Fibroblast of skin of right quadriceps (primary cell): ENCODE measurements around the gene CABLES1.
A peak's percentile ranks its signal among the peaks of the same experiment; 100 is the strongest.
"Not testable (repeated sequence)": the region's sequence is repeated elsewhere in the genome, so short reads cannot be mapped to it uniquely, and the experiment has no call there.

Experiments used
- DNase-seq: peaks from one replicate; pipeline ENCODE4 v3.0.0-alpha.2; 2013

The CABLES1 gene

DNA sequence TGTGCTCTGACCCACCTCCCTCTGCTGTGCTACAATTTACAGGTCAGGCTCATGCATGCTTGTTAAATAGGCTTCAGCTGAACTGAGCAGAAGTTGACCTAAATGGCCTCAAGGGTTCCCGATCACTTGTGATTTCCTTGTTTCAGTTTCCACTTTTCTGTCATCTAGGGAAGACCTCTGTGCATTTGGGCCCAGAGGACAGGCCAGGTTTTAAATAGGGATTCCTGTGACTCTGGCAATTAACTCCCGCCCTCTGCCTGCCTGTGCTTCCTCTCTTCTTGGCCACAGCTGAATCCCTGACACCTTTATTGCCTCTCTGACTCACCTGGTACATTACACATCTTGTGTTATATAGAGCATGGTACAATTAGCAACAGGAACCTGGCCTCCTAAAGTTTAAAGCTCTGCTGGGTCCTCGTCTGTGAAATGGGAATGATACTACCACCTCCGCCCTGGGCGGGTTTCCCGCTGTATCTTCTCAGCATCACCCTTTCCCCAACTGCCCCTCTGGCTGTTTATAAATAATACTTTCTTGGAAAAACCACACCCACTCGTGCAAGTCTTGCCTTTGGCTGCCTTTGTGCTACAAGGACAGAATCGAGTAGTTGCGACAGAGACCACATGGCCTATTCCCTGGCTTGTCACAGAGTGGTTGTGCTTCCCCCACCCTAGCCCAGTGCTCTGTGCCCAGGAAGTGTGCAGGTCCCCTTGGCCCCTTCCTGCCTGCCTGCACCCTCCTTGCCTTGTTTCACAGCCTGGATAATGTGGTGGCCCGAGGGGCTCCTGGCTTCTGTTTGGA lies 7.9 kb downstream of the CABLES1 start:
- peak; percentile 24 for DNase-seq

DNA sequence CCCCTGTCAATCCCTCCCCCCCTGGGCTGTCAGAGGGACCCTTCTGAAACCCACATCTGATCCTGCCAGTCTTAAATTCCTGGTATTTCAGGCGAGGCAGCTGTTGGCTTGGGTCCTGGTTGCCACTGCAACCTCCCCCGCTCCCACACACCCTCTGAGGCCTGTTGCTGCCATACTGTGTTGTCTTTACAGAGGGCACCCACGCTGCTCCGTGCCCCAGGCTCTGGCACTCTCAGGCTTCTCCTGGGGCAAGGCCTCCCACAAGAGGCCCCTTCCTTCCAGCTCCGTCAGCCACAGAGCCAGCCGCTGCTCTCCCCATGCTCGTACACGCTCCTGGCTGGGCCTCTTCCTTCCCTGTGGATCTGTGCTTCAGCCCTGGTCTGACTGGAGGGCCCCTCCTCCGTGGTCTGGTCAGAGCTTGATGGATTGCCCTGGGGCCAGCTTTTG lies 8.6 kb downstream of the CABLES1 start:
- DNase-seq, result no peak

DNA sequence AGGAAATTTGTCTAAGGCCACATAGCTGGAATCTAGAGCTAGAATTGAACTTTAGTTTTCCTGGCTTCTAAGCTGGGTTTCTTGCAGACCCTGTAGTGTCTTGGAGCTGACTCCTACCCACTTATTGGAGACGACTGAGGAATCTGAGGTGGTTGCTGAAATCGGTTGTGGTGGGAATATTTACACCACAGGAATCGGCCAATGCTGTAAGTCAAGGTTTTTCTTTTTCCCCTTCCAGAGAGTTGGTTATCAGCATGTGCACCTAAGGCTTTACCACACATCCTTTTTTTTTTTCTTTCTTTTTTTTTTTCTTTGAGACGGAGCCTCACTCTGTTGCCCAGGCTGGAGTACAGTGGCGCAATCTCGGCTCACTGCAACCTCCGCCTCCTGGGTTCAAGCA lies 9.4 kb downstream of the CABLES1 start:
- no peak for DNase-seq

DNA sequence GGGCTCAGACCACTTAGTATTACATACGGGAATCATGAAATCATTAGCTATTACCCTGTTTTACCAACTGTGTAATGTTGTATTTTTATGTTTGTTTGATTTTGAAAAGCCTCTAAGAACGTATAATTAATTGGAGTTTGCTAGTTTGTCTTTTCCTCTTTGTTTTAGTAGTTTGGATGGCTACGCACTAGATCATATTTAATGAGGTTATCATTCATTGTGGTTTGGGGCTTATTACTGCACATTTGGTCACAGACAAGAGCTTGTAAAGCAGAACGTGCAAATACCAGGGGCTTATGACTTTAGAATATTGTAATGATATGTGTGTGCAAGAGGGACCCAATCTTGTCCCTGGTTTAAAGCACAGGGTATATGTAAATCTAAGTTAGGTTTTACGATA lies 10.3 kb downstream of the CABLES1 start:
- DNase-seq, result no peak

DNA sequence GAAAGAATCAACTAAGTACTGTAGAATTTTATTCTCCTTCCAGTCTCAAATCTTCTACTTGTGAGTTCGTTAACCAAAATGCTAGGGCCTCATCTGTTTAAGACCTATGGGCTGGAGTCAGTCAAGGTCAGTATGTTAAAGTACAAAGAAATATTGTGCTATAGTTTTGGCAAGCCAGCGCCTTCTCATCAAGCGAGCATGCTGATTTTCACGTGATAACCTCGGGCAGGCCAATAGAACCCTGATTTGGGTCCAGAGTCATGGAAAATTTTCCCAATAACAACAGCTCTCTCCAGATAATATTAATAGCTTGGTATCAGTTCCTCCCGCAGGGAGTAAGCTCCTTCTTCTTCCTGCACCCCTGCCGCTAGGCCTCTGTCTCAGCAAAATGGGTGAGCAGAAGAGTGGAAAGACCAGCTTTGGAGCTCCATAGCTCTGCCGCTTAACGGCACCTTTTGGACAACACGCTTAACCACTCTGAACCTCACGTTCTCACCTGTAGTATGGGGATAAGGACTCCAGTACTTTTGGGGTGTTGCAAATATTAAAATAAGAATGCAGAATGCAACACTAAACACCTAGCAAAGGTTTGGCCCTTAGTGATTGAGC lies 11.7 kb downstream of the CABLES1 start:
- no peak for DNase-seq

DNA sequence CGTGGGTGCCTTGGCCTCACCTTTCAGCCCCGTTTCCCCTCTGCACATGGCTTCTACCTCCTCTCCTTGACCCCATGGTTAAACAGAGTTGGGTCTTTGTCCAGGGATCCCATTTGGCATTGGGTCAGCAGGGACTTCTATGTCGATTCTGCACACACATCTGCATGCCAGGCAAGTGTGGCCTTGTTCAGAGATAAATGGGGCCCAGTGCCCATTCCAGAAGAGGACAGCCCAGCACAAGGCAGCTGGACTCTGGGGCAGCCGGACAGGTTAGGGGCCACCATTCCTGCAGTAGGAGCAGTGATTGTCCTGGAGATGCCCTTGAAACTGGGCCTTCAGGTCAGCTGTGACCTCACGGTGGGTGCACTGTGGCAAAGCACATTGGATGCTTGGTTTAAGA lies 13.1 kb downstream of the CABLES1 start:
- DNase-seq, result no peak

DNA sequence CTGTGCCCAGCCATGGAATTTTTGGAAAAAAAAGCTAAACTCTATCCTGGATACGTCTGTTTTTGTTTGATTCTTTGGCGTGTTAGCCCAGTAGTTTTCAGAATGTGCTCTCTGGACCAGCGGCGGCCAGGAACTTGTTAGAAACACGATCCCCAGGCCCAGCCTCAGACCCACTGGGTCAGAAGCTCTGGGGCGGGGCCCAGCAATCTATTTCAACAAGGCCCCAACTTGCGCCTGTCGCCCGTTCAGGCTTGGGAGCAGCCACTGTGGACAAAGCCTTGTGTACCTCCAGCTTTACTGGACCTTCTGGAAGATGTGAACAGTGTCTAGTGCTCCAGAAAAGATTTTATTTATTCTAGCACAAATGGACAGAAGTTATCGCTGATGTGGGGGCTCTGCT lies 14.3 kb downstream of the CABLES1 start:
- DNase-seq, result no peak

DNA sequence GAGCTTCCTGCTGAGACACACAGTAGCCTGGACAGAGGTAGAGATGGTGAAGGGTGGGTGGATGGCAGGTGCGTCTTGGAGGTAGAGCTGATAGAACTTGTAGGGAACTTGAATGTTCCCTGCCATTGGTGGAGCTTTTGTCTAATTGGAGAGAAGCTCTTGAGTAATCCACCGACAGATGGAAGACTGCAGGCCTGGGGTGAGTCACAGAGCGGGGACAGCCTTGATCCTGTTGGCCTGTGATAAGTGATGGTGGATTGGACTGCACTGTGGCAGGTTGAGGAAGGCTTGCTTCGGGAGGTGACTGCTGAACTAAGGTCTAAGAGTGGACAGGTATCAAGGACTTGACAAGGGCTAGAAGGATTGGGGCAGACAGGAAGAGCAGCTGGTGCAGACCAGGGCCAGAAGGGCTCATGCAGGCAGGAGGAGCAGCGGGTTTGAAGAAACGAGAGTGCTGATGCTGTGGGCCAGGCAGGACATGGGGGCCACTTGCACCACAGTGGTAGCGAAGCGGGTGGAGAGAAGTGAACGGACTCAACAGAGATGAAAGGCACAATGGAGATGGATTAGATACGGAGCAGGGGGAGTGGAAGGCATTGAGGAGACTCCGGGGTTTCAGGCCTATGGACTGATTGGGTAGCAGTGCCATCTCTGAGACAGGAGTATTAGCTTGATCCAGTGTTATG lies 16.3 kb downstream of the CABLES1 start:
- no peak for DNase-seq

DNA sequence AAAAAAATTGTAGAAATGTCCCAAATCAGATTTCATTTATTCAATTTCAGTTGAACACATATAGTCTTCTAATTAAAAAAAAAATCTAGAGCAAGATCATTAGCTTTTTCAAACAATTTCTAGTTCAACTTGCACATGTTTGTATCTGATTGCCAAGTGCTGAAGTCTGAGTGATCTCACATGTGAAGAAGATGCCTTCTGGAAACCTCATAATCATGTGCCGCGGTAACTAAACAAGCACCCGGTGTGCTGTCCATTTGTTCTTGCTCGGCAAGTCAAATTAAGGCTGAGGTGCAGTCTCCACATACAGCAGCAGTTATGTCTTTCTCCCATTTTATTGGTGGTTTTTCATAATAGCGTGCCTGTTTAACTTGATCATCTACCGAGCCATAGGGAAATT lies 18.7 kb downstream of the CABLES1 start:
- DNase-seq, result no peak

DNA sequence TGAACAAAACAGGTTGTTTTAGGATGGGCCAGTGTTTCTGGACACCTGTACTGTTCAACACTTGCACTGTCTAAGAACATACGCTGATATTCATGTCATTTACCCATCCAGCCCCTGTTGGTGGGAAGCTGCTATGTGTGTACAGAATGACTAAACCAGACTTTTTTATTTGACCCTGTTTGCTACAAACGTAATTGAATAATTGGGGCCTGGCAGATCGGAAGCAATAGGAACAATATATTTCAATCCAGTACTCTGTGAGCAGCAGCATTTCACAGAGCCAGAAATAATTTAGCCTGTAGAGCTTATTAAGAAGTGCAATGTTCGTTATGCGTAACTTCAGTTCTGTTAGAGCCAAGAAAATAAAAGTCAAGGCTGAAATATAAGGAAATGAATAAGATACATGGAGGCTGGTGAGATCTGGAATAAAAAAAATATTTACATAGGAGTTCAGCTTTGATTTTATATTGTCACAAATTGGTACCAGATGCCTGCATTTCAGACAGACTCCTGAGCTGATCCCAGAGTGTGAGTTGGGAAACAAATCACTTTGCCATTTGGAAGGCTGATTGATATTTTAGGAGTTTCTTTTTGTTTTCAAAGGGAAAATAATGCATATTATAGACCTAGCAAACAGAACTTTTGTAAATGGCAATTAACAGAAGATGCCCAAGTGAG lies 19.7 kb downstream of the CABLES1 start:
- DNase-seq, result peak; percentile 59

DNA sequence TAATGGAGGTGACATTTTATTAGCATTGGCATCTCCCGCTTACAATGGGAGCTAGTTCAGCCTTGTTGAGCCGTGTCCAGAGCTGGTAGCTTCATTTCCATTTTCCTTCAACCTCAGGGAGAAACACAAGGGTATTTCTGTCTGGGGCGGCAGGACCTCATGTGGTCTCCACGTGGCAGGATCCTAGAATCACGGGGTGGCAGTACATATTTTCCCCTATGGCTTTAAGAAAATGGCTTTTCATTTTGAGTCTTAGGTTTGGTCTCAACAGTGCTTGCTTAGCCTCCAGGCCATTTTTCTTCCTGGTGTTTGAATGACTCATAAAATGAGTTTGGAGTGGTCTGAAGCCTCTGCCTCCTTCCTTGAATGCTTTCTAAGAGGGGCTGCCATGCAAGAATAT lies 20.3 kb downstream of the CABLES1 start:
- peak; percentile 19 for DNase-seq

DNA sequence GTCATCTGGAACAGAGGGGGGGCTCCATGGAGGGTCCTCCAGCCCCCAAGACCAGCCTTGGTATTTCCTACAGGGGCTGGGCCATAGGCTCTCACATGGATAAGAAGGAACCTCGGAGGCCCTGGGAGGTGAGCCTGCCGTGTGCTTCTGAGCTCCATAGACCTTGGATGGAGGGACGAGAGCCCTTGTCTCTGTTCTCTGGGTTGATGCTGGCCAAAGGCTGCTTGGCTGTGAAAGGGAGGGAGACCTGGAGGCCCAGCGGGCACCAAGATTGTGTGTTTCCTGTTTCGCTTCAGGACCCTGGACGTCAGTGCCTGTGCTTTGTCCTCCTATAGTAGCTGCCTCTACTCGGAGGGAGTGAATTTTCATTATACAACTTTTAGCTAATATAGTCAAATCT lies 20.8 kb downstream of the CABLES1 start:
- no peak for DNase-seq

DNA sequence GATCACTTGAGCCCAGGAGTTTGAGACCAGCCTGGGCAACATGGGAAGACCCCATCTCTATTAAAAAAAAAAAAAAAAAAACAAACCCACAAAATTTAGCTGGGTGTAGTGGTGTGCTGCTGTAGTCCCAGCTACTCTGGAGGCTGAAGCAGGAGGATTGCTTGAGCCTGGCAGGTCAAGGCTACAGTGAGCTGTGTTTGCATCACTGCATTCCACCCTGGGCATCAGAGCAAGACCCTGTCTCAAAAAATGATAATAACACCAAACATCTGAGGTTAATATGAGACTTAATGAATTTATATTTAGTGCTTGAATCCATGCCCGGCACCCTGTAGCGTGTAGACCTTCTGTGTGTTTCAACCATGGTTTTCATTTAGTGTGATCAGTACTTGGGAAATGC lies 22.8 kb downstream of the CABLES1 start:
- no peak for DNase-seq

DNA sequence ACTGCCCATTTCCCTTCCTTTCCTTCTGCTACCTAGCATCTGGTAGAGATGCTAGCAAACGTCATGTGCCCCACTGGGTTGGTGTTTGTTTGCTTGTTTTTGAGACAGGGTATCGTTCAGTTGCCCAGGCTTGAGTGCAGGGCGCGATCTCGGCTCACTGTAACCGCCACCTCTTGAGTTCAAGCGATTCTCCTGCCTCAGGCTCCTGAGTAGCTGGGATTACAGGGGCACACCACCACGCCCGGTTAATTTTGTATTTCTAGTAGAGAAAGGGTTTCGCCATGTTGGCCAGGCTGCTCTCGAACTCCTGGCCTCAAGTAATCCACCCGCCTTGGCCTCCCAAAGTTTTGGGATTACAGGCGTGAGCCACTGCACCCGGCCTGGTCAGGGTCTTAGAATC lies 23.6 kb downstream of the CABLES1 start:
- not testable (repeated sequence) for DNase-seq

DNA sequence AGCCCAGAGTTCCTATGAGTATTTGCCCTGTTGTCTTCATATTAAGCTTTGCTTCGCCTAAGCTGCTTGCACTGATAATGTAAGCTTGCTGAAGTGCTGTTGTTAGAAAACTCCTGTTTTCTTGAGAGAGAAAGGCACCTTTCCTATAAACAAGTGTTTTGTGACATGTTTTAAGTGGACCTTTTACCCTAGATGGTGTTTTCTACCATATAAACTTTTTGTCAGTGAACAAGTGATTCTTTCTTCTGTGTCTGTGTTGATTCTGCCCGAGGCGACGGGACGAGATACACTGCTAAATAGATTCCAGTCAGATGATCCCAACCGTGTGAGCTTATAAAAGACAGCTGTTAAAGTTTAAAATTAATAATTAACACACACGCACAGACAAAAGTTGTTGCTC lies 24.1 kb downstream of the CABLES1 start:
- no peak for DNase-seq

DNA sequence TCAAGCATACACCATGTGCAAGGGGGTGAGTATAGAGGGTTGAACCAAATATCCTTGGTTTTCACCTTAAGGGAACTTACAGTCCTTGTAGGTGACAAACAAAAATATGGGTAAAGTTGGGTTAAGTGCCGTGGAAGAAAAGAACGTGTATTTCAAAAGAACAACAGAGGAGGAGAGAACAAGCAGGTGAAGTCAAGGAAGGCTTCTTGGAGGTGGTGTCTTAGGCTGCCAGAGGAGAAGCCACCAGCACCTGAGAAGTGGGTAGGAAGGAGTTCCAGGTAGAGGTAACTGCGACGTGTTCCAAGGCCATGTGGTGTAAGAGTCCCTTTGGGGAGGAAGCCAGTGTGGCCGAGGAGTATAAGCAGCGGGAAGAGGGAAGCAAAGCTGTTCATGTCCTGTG lies 27.2 kb downstream of the CABLES1 start:
- DNase-seq, result no peak

DNA sequence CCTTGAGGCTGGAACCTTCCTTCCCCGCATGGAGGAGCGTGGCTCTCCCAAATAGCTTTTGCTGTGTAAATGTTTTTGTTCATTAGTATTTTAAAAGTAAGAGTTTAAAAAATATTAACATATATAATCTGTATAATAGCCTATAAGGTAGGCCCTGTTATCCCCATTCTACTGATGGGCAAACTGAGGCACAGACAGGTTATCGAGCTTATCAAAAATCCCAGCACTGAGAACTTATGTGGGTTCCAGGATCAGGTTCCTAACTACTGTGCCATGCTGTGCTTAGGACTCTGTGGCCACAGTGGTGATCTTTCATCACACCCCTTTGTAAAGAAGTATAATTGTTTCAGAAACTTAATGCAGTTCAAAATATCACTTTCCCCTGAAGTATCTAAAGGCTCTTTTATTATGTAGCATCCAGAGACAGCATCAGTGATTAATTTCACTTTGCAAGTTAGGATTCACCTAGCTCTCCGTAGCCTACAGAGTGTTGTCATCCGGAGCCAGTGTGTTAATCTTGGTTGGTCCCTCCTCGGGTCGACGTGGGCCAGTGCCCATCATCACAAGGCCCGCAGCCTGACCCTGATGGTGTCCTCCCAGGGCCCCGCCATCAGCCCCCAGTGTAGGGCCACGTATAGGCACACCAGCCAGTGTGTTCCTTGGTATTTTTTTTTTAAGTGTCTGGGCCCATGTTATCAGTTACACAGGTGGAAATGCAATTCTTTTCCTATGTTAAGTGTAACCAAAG lies 28.7 kb downstream of the CABLES1 start:
- no peak for DNase-seq

DNA sequence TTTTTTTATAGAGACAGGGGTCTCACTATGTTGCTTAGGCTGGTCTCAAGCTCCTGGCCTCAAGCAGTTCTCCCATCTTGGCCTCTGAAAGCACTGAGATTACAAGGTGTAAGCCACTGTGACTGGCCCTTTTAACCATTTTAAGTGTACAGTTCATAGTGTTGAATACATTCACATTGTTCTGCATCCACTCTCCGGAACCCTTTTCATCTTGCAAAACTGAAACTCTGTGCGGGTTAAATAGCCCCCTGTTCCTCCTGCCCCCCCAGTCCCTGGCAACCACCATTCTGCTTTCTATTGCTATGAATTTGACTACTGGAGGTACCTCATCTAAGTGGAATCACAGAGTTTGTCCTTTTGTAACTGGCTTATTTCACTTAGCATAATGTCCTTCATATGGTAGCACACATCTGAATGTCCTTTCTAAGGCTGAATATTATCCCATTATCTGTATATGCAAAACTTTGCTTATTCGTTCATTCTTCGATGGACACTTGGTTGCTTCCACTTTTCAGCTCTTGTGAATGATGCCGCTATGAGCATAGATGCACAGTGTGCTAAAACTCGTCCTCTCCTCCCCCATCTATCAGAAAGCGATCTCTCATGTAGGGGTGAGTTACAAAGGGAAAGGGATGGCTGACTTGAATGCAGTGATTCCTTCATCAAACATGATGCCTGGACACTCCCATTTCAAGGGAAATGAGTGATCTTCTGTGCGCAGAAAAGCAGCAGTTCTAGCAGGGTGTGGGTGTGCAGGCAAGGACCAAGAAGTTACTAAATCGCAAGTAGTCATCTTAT lies 30.2 kb downstream of the CABLES1 start:
- DNase-seq, result no peak

DNA sequence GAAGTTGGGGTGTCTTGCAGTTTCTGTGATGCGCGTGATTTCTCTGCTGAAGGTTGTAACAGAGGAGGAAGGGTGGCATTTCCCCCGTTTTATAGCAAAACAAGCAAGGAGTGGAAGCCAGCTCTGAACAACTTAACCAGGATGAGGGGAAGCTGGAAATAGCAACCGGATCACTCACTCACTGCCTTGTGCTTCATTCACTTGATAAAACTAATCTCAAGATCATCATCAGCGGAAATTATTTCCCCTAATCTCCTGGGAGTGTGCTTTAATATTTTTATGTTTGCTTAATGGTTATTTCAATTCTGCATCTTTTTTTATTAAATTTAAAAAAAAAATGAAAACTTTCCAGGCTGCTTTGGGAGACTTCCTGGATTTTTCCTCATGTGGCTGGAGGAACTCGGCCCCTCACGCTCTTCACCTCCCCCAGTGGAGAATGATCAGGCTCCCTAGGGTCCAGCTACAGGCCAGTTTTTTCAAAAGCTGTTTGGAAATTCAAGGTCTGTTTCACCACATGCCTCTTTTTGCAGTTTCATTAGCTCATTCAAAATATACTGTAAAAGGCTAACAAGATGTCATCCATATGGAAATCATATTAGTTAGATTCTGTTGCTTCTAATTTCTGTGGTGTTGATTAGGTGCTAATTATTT lies 31.7 kb downstream of the CABLES1 start:
- peak; percentile 48 for DNase-seq

DNA sequence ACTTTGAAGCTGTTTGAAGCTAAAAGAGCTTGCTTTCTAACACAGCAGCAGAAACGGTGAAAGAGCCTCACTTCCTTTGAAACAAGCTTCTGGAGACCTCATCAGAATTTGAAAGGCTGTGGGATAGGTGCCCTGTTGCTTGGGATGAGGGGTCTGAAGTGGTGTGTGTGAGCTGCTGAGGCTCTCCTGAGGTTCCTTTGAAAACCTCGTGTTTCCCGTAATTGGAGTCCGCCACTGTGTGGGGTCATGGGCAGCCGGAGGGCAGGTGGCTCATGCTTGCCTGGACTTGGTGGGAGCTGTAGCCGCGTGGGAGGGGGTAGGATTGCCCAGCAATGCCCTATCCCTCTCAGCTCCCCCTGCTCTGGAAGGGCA lies 34.4 kb downstream of the CABLES1 start:
- no peak for DNase-seq

DNA sequence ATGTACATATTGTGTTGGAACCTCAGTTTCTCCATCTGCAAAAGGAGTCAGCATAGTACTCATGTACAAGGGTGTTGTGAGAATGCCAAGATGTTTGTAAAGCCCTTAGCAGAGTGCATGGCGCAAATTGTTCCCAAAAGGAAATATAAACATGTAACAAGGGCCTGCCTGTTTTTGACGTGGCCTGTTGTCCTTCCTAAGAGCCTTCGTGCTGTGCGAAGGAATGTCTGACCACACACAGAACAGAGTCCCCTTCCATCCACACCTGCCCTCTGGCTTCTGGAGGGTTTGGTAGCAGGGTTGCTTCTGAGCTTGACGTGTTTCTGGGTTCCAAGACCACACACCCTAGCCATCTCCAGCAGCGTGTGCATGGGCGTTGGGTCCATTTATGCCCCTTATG lies 34.9 kb downstream of the CABLES1 start:
- DNase-seq, result no peak
